LNCAP (cell line): ENCODE data around the gene LNP1.

Experiments
- CTCF ChIP-seq: fragments of 450-650 bp; IDR thresholded peaks from 2 replicates; pipeline ENCODE4 v1.5.1; 2017; ENCODE audit warnings: mild to moderate bottlenecking

LNP1 gene

DNA sequence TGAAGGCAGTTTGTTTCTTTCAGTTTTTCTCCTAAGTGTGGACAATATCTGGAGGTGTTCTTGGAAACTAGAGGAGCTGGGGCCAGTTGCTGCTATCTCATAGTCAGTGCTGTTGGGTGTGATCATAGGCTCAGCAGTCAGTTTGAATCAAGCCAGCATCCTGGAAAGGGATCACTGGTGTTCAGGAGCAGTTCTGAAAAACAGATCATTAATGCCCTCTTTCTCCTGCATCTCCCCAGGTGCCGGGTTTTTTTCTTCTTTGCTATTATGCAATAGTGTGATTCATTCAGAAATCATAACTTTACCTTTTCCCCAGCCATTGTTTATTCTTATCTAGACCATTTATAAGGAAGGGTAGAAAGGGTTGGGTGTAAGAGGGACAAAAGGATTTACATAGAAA is 24.0 kb downstream of the LNP1 start:
- TF ChIP-seq CTCF = no peak

DNA sequence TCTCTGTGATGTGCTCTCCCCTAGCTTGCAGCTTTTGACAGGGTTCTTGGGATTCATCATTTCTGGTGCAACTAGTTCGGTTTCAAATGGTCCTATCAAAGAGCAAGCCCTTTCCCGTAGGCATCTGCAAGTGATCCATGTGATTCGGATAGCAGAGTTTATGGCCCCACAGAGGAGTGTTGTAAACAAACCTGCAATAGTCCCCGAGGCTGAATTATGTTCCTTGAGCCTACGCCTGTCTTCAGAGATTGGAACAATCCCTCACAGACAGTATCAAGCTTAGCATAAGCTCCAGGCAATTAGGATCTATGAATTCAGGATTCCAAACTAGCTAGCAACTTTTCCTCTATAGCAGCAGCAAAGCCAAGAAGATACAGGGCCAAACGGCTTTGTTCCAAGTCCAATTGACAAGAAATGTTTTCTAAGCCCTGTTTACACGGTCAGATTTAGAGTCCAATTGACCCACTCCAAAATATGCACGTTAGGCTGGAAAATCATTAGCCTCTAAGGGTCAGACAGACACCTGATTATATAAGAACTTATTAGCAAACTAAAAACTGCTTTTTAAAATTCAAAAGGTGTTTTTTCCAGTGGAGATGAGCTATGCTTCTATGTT is 24.8 kb downstream of the LNP1 start:
- no peak for TF ChIP-seq CTCF

- TF ChIP-seq CTCF = no peak
These were observed 26.4 kb downstream of the LNP1 start for GRCh38 chr3:100427699-100428098.

DNA sequence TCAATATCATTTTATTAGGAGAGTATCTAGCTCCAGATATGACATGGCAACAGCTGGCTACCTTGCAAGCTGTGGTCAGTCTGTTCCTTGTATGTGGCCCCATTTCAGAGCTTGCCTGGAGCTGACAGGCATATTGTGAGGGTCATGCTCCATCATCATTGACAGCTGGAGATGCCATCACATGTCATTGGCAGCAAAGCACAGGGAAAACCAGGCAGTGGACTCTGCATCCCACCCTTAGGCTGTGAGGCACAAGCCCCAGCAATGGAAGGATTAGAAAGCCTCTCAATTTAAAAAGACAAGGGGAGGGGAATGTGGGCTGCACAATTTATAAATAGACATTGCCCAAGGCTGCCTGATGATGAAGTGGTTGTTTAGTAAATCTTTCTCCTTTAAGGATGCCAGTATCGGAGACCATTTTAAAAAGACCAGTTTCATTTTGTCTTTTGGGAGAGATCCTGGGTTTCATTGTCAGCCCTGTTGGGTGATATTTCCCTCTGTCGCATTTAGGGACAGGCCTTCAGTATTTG is 27.9 kb downstream of the LNP1 start:
- no peak for TF ChIP-seq CTCF

DNA sequence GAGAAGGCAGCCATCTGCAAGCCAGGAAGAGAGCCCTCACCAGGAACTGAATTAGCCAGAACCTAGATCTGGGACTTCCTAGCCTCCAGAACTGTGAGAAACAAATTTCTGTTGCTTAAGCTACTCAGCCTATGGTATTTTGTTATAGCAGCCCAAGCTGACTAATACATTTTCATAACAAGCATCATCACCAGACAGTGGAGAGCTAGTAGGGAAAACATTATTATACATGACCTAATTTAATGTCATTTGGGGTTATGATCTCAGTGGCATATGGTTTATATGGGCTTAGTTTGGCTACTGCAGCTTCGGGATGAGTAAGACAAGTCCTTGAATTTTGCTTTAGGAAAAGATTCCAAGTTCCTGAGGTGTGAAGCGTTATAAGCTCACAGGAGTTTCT is 35.6 kb downstream of the LNP1 start:
- TF ChIP-seq CTCF = no peak

- no peak for TF ChIP-seq CTCF
These were observed 36.6 kb downstream of the LNP1 start for GRCh38 chr3:100437721-100438622.

DNA sequence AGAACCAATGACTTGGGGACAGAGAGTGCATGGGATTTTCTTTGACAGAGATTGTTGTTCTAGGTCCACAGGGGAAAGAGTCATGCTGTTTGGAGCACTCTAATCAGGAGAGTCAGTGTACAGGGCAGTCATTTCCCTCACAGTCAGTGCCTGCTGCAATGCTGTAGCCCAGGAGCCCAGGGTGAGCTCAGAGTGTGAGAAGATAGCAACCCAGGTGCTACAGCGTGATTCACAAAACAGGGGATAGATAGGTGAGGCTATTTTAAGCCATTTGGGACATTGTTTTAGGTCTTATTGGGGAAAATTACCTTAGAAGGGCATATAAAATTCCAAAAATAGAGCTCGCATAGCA is 37.3 kb downstream of the LNP1 start:
- TF ChIP-seq CTCF = no peak
